SK-N-SH treated with all-trans-retinoic acid at 6 μM for 48 hours (cell line): Measurements from ENCODE around the gene KCNK17.

Source experiments
- CREB5 ChIP-seq: fragments of 250-450 bp; sonication (Bioruptor Pico); IDR thresholded peaks from 2 replicates; pipeline ENCODE4 v1.5.1; 2020; ENCODE audit warnings: low read depth, mild to moderate bottlenecking, moderate library complexity
- GLIS3 ChIP-seq: fragments of 250-450 bp; sonication (Bioruptor Pico); IDR thresholded peaks from 2 replicates; pipeline ENCODE4 v1.5.0; 2020; ENCODE audit warnings: mild to moderate bottlenecking, moderate library complexity
- ZNF565 ChIP-seq: fragments of 450-650 bp; formaldehyde crosslinking; conservative IDR thresholded peaks from 2 replicates; pipeline ENCODE4 v1.5.0; 2020; ENCODE audit warnings: low read depth, mild to moderate bottlenecking, moderate library complexity

GRCh38 chr6:39268721-39269120, 45.5 kb downstream of the KCNK17 start:
- no peak for TF ChIP-seq CREB5
- TF ChIP-seq ZNF565 (CRISPR knock-in tag), result no peak
- TF ChIP-seq GLIS3 (CRISPR knock-in tag), result no peak
